Suppressor macrophage treated with lipopolysaccharide for 1 hour (primary cell): ENCODE measurements around the gene FAM222B.
"Not testable (repeated sequence)": the region's sequence is repeated elsewhere in the genome, so short reads cannot be mapped to it uniquely, and the experiment has no call there.

ENCODE experiments used
- DNase-seq, 3 donors: peaks; one replicate each; pipeline ENCODE4 v3.0.0-alpha.2; 2020 to 2022

FAM222B gene, protein sequence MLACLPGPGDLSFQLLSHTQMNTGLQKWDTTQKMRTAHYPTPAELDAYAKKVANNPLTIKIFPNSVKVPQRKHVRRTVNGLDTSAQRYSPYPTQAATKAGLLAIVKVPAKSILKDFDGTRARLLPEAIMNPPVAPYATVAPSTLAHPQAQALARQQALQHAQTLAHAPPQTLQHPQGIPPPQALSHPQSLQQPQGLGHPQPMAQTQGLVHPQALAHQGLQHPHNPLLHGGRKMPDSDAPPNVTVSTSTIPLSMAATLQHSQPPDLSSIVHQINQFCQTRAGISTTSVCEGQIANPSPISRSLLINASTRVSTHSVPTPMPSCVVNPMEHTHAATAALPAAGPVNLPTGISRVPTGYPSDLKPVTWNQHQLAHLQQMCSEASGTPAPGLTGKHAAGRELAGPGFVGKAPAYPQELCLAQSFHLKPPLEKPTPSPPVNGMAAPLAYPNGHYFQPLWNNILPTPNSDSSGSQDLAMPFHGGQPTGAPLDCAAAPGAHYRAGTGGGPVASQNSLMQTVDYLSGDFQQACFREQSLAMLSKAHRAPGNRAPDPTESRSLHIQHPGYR

GRCh38 chr17:28842282-28843012 lies at the start of gene FAM222B:
FAM222B (minus strand) TSS chr17:28842790; CDS start chr17:28766667, 76,123 bp downstream.
- peak; percentile 95 to 97 (median 97) for DNase-seq

DNA sequence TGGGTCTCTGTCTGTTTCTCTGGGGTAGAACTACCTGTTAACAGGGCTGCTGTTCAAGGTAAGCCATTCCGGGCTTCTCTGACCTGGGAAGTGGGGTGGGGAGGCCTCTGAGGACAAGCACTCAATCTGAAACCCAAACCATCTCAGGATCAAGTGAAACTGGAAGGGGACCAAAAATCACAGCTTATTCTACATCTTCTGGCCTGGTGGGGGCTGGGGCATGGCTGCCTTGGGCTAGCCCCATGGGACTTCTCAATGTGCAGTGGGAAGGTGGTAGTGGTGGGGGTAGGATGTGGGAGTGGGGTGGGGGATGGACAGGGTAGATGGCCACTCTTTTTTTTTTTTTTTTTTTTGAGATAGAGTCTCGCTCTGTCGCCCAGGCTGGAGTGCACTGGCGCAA lies 49.4 kb upstream of the FAM222B start:
- no peak for DNase-seq

DNA sequence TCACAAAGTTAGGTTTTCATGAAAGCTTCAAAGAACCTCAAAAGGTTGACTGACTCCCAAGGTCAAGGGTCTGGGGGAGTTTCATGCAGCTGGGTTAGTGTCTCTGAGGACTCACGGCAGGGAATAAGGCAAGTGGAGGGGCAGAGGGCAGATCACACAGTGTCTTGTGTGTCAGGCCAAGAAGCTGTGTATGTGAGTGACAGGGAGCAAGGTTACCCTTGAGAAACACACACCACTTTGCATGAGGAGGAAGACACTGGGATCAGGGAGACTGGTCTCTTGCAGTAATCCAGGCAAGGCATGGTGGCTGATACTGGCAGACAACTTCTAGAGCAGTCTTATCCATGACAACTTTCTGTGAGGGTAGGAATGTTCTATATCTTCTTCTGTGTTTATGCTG lies 48.6 kb upstream of the FAM222B start:
- DNase-seq = no peak

GRCh38 chr17:28889996-28890395 lies 47.4 kb upstream of the FAM222B start:
- DNase-seq = peak; percentile 16 to 44 (median 43)

DNA sequence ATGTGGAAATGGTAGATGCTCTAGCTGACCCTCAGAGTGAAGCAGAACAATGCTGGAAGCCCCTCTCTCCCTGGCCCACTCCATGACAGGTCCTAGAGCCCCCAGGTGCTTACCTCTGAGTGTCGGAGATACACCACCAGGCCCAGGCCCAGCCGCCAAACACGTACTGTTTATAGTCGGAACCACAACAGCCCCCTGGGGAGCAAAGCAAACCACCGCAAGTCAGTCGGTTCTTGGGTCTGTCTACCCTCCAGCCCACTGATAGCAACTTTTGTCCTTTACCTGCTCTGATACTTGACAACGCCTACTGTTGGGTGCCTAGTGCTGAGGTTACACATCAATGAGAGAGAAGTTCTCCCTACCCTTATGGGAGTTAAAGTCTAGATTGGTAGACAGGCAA lies 46.2 kb upstream of the FAM222B start:
- DNase-seq = no peak

GRCh38 chr17:28887871-28888471 lies 45.4 kb upstream of the FAM222B start:
- peak in 1 of 3 donors; percentile 30 for DNase-seq

DNA sequence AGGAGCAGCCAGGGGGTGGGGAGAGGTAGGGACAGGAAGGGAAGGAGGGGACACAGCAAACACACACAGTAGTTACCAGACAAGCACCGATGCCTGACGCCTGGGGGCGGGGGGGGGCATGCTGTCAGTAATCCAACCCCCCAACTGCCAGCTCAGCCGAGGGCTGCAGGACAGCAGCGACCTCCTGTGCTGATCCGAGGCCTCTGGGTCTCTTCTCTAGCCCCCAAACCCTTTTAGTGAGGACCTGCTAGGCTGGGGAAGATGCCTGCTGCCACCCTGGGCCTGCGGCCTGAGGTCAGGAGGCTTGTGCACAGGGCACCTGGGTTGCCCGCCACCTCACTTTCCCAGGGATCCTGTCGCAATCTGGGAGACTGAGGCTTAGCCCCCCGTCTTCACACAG lies 43.4 kb upstream of the FAM222B start:
- DNase-seq = no peak

GRCh38 chr17:28885363-28885762 lies 42.8 kb upstream of the FAM222B start:
- no peak for DNase-seq

DNA sequence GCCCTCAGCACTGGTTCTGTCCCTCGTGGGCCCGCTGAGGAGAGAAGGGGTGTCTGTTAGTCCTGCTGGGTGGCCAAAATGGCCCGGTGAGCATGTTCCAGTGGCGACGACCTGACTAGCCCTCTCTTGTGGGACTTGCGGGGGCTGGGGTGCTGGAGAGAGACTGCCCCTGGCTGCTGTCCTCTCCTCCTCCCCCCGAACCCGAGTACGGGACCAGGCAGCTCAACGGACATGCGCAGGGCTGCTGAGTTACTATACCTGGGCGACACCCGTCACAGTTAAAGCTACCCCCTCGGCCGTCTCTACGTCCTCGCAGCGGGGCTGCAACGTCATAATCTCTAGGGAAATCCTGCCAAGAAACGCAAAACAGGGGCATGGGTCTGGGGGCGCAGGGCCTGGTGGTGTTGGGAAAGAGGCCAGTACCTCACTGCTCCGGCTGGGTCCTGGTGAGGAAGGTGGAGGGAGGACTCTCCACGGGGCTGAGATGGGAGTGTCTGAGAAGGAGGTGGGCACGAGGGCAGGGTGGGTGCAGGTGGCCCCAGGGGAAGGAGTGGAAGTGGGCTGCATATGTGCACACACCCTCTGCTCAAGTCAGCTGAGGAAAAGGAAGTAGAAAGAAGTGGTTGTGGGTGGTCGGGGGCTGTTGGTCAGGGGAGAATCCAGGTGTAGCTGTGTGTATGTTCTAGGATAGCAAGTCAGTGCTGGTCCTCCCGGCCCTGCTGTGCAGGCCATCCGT lies 41.5 kb upstream of the FAM222B start:
- DNase-seq = no peak

- no peak for DNase-seq
Measured at GRCh38 chr17:28882154-28882895, 39.7 kb upstream of the FAM222B start.

DNA sequence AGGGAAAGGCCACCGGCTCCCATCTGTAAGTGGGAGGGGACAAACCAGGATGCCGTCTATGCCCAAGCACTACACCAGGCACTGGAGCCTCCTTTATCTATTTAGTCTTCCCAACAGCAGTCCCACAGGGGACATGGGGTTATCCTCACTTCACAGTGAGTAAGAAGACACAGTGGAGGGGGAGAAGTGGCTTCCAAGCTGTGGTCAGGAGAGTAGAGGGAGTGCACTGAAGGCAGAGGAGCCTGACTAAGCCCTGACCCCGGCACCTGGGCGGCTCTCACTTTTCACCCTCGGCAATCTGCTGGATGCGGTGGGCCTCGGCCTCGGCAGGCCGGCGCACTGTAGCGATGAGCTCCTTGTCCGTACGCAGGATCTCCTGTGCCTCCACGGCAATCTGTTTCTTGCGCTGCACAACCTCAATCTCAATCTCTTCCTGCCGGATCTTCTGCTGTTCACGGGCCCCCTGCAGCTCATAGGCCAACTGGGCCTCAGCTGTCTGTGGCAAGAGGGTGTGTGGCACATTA lies 39.0 kb upstream of the FAM222B start:
- DNase-seq = no peak

DNA sequence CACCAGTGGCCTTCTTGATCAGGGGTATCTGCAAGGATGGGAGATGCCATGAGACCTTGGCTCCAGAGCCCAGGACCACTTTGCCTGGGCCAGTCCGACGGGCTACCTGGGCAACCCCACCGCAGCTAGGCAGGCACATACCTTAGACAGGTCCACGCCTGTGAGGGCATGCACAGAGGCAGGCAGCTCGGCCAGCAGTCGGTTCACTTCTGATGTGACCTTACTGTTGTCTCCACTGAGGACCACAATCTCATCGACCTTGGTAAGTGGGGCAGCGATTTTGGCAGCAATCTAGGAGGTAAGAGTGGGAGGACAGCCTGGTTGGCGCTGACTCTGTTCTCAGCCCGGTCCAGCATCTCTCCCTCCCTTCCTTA lies 38.0 kb upstream of the FAM222B start:
- no peak for DNase-seq

GRCh38 chr17:28879886-28880571 lies 37.4 kb upstream of the FAM222B start:
- DNase-seq = no peak

- no peak for DNase-seq
Measured at GRCh38 chr17:28878981-28879380, 36.4 kb upstream of the FAM222B start.

DNA sequence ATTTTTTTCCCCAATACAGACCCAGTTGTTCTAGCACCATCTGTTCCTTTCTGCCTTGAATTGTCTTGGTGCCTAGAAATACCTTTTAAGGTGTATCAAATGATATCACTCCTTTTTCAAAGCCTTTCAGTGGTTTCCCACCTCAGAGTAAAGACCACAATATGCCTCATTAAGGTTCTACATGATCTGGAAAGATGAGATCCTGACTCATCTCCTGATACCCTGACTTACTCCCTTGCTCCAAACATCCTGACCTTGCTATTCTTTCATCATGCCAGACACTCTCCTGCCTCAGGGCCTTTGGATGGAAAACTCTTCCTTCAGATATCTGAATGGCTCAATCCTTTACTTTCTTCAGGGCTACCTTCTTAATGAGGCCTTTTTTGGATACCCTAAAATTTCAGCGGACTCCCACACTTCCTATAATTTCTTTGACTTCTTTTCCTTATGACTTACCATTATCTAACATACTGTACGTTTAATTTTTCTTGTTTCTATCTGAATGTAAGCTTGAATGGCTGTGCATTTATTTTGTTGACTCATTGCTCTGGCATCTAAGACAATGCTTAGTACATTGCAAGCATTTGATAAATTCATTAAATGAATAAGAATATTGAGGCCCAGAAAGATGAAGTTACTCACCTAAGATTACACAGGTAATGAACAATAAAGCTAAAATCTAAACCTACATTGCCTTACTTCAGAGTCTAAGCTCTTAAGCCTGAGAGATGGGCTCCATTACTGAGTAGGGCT lies 35.7 kb upstream of the FAM222B start:
- DNase-seq = no peak

GRCh38 chr17:28877150-28877711 lies 34.6 kb upstream of the FAM222B start:
- not testable (repeated sequence) for DNase-seq

DNA sequence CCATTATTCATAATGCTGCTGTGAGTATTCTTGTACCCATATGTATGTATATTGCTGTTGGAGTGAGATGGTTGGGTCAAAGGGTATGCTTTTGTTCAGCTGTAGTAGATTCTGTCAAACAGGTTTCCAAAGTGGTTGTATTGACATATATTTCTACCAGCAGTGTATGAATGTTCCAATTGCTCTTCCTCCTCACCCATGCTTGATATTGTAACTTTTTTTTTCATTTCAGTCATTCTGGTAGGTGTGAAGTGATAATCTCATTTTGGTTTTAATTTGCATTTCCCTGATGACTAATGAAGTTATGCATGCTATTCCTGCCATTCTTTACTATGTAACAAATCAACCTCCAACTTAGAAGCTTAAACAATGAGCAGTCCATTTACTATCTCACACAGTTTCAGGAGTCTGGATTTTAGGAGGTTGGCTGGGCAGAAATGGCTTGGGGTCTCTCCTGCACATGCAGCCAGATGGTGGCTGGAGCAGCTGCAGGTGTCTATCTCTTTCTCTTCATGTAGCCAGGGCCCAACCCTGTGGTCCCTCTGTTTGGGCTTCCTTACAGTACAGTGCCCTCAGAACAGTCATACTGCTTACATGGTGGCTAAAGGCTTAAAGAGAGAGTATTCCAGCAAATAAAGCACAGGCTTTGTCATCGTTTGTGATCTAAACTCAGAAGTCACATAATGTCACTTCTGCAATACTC lies 33.4 kb upstream of the FAM222B start:
- no peak for DNase-seq

DNA sequence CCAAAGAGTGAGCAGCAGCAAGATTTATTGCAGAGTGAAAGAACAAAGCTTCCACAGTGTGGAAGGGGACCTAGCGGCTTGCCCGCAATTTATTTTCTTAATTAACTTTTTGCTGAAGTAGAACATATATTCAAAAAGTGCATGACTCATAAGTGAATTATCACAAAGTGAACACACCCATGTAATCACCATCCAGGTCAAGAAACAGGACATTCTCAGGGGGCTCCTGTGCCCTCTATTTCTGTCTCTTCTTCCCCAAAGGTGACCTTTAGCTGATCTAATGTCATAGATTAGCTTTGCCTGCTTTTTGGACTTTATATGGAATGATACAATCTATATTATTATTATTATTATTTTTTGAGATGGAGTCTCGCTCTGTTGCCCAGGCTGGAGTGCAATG lies 32.2 kb upstream of the FAM222B start:
- no peak for DNase-seq

DNA sequence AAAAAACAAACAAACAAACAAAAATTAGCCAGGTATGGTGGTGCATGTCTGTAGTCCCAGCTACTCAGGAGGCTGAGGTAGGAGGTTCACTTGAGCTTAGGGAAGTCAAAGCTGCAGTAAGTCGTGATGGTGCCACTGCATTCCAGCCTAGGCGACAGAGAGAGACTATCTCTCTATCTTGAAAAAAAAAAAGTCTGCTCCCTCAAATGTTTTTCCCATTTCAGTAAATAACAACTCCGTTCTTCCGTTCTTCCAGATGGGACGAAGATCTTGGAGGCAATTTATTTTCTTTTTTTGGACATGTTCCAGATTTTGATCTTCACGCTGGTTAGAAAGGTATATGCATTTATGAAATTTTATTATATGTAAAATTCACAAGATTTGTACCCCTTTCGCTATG lies 31.2 kb upstream of the FAM222B start:
- no peak for DNase-seq
